ENCODE results near the gene TAB2. TPM values are rescaled to one million over a fixed set of nuclear protein-coding genes. Genes with fewer than 3 reads are reported as not detected.
A peak's percentile ranks its signal among the peaks of the same experiment; 100 is the strongest.

Gene TAB2
- total RNA-seq, 4 donors from 2014 or later, result 80.2 to 98.8 (median 91.2) TPM

- Histone ChIP-seq H3K4me1 (peaks cover 0 to 18% (median 11%) of the 10 kb centered on the region in 4 donors), H3K4me3 (peak overlapping the region in 2 of 4 donors; percentile 2 to 7), H3K27me3 (peaks cover 0 to 3% (median 0%) of the 10 kb centered on the region in 4 donors), H3K36me3 (no peaks in the 10 kb centered on the region), H3K27ac (replicated peaks in 1 of 4) (peak overlapping the region in 1 of 4 donors; percentile 19), H3K9me3 (no peaks in the 10 kb centered on the region)
- WGBS, result 80% methylated on average over 7 of the region's 7 CpGs
- peak; percentile 79 for DNase-seq (ENCODE audit: extremely low spot score)
- no peak for TF ChIP-seq EP300 (IDR thresholded peaks at IDR 0.05)
- no peak for TF ChIP-seq POLR2A (IDR thresholded peaks at IDR 0.05; ENCODE audit: low read depth)
- TF ChIP-seq, protein P1, sequence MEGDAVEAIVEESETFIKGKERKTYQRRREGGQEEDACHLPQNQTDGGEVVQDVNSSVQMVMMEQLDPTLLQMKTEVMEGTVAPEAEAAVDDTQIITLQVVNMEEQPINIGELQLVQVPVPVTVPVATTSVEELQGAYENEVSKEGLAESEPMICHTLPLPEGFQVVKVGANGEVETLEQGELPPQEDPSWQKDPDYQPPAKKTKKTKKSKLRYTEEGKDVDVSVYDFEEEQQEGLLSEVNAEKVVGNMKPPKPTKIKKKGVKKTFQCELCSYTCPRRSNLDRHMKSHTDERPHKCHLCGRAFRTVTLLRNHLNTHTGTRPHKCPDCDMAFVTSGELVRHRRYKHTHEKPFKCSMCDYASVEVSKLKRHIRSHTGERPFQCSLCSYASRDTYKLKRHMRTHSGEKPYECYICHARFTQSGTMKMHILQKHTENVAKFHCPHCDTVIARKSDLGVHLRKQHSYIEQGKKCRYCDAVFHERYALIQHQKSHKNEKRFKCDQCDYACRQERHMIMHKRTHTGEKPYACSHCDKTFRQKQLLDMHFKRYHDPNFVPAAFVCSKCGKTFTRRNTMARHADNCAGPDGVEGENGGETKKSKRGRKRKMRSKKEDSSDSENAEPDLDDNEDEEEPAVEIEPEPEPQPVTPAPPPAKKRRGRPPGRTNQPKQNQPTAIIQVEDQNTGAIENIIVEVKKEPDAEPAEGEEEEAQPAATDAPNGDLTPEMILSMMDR (IDR thresholded peaks at IDR 0.05), result no peak
- TF ChIP-seq POLR2AphosphoS5 (IDR thresholded peaks at IDR 0.05), result no peak
- intact Hi-C loops (cut with DNase I), result no loop called here
These were observed 106.5 kb downstream of the TAB2 start for GRCh38 chr6:149423964-149424440.

DNA sequence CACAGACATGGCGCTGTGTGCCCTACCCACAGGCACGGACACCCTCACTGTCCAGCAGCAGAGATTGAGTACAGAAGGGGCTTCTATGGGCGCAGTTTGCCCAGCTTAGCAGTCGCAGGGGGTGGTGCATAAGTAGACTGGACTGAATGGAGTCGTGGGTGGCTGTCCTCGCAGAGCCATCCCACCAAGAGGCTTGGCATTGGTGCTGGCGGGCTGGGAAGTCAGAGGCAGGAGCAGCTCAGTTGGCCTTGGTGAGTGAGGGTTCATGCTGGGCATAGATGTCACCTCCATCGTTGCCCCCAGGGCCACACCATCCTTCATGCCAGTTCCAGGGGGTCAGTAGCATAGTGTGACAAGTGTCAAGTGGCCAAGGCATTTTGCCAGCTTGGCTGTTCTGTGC is 107.7 kb downstream of the TAB2 start:
- Histone ChIP-seq H3K9me3 (no peaks in the 10 kb centered on the region), H3K4me1 (peaks cover 0 to 18% (median 11%) of the 10 kb centered on the region in 4 donors), H3K27ac (replicated peaks in 1 of 4) (no peak overlapping the region), H3K4me3 (no peak overlapping the region), H3K36me3 (no peaks in the 10 kb centered on the region), H3K27me3 (peaks cover 0 to 3% (median 0%) of the 10 kb centered on the region in 4 donors)
- 92% methylated on average over 2 of the region's 8 CpGs for WGBS
- no peak for TF ChIP-seq POLR2A (IDR thresholded peaks at IDR 0.05; ENCODE audit: low read depth)
- TF ChIP-seq, protein P1 (IDR thresholded peaks at IDR 0.05), result no peak
- TF ChIP-seq EP300 (IDR thresholded peaks at IDR 0.05), result no peak
- TF ChIP-seq POLR2AphosphoS5 (IDR thresholded peaks at IDR 0.05), result no peak
- peak; percentile 66 for DNase-seq (ENCODE audit: extremely low spot score)
- intact Hi-C loops (cut with DNase I), result no loop called here

- TF ChIP-seq, protein P1 (IDR thresholded peaks at IDR 0.05), result no peak
- TF ChIP-seq EP300 (IDR thresholded peaks at IDR 0.05) (no peak), POLR2AphosphoS5 (IDR thresholded peaks at IDR 0.05) (no peak), POLR2A (IDR thresholded peaks at IDR 0.05; ENCODE audit: low read depth) (no peak)
- intact Hi-C loops (cut with DNase I), result no loop called here
These were observed 108.2 kb downstream of the TAB2 start for GRCh38 chr6:149425754-149426153.

GRCh38 chr6:149428606-149429005 is 111.1 kb downstream of the TAB2 start:
- TF ChIP-seq POLR2A (IDR thresholded peaks at IDR 0.05; ENCODE audit: low read depth) (no peak), EP300 (IDR thresholded peaks at IDR 0.05) (no peak), POLR2AphosphoS5 (IDR thresholded peaks at IDR 0.05) (no peak)
- TF ChIP-seq, protein P1 (IDR thresholded peaks at IDR 0.05), result no peak
- no peaks in the 10 kb centered on the region for H3K9me3 ChIP-seq
- H3K4me3 ChIP-seq, result no peak overlapping the region
- no peaks in the 10 kb centered on the region for H3K36me3 ChIP-seq
- WGBS, result 100% methylated on average over 3 of the region's 4 CpGs
- intact Hi-C loops (cut with DNase I), result no loop called here
- peaks cover 3 to 20% (median 14%) of the 10 kb centered on the region in 4 donors for H3K4me1 ChIP-seq
- no peaks in the 10 kb centered on the region for H3K27me3 ChIP-seq
- peak; percentile 60 for DNase-seq (ENCODE audit: extremely low spot score)
- no peak overlapping the region for H3K27ac ChIP-seq (replicated peaks in 1 of 4)

More at GRCh38 chr6:149425754-149426153, 108.2 kb downstream of the TAB2 start:
- Histone ChIP-seq H3K4me3 (no peak overlapping the region), H3K4me1 (peaks cover 0 to 18% (median 11%) of the 10 kb centered on the region in 4 donors), H3K36me3 (no peaks in the 10 kb centered on the region), H3K27ac (replicated peaks in 1 of 4) (no peak overlapping the region), H3K27me3 (peaks cover 0 to 3% (median 0%) of the 10 kb centered on the region in 4 donors), H3K9me3 (no peaks in the 10 kb centered on the region)
- DNase-seq (ENCODE audit: extremely low spot score), result peak; percentile 75
- 88% methylated on average over 2 of the region's 5 CpGs for WGBS

All from esophagus muscularis mucosa (tissue), 4 donors.